Stimulated activated CD8-positive, alpha-beta memory T cell treated with anti-CD3 and anti-CD28 coated beads, Interleukin-7, amount 100 ng/mL, for 24 hours (primary cell): ENCODE measurements around the gene ARHGEF19.
"Not testable (repeated sequence)": the region's sequence is repeated elsewhere in the genome, so short reads cannot be mapped to it uniquely, and the experiment has no call there.

ENCODE experiments used
- DNase-seq: peaks from one replicate; pipeline ENCODE4 v3.0.0-alpha.2; 2020; ENCODE audit warnings: low read depth

Gene ARHGEF19

DNA sequence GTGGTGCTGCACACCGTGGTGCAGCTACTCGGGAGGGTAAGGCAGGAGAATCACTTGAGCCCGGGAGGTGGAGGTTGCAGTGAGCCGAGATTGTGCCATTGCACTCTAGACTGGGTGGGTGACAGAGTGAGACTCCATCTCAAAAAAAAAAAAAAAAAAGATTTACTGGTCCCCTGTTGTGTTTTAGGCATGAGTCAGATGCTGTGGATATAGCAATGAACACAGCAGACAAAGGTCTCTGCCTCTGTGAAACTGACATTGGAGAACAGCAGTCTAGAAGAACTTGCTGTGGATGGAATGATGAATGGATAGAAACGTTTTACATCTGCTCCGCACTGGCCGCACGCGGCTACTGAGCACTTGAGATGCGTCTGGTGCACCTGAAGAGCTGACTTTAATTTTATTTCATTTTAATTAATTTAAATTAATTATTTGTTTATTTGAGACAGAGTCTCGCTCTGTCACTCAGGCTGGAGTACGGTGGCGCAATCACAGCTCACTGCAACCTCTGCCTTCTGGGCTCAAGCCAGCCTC is 32.1 kb downstream of the ARHGEF19 start:
- DNase-seq = no peak

DNA sequence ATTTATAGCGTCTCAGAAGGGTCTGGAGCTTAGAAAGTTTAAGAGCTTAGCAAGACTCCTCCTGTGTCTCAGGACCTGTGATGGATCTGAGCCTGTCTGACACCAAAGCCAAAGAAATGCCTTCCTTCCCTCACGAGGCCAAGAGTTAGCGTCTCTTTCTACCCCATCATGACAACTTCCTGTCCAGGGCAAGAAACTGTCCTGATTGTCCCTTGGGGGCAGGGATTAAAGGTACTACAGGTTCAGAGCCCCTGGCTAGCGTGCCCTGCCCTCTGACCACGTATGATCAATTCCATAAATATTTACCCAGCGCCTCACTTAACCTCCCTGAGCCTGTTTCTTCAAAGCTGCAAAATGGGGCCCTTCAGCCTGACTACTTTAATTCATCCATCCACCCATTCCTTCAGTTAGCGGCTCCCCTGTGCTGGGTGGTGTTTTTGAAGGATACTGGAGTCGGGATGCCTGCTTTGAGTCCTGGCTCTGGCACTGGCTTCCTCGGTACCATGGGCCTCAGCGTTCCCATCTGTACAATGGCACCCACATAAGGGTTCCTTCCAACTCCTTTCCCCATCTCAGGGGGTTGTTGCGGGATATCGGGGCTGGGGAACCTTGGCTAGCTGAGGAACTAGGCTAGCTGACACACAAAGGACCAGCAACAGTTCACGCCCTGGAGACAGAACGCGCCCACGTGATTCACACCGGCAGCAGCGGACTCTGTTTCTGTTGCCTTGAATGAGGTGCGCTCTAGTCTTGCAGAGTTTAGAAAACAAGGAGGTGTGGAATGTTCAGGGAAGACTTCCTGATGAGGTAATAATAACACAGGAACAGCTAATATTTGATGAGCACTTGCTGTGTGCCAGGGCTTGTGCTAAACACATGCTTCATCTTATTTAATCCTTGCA is 33.6 kb downstream of the ARHGEF19 start:
- no peak for DNase-seq

DNA sequence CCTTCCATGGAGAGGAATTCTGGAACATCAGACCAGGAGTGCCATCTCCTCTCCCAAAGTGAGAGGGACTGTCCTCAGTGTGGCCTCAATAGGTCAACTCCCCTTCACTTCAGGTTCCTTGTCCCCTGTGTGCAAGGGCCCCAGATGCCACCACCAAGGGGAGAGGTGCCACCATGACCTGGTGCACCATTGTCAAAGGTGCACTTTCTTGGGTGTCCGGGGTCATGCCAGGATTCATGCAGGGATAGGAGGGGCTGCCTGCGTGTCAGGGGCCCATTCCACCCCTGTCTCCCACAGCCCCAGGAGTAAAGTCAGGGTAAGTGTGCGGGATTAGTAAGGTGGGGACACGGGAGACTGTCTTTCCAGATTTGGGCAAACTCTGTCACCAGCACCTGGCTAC is 35.1 kb downstream of the ARHGEF19 start:
- no peak for DNase-seq

DNA sequence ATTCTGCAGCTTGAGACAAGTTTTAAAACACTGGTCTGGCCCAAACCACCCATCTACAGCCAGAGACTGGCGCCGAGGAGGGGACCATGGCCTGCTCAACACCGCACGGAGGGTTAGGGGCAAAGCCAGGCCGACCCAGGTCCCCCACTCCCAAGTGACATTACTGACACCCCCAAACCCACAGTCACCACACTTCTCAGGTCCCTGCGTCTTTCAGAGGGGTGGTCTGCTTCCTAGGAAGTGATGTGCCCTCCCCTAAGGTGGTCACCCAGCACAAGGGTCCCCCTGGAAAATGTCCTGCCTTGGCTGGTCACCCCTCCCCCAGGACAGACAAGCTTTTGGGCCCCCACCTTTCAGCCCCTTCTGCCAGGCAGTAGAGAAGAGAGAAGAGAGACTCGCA is 35.8 kb downstream of the ARHGEF19 start:
- DNase-seq = no peak

DNA sequence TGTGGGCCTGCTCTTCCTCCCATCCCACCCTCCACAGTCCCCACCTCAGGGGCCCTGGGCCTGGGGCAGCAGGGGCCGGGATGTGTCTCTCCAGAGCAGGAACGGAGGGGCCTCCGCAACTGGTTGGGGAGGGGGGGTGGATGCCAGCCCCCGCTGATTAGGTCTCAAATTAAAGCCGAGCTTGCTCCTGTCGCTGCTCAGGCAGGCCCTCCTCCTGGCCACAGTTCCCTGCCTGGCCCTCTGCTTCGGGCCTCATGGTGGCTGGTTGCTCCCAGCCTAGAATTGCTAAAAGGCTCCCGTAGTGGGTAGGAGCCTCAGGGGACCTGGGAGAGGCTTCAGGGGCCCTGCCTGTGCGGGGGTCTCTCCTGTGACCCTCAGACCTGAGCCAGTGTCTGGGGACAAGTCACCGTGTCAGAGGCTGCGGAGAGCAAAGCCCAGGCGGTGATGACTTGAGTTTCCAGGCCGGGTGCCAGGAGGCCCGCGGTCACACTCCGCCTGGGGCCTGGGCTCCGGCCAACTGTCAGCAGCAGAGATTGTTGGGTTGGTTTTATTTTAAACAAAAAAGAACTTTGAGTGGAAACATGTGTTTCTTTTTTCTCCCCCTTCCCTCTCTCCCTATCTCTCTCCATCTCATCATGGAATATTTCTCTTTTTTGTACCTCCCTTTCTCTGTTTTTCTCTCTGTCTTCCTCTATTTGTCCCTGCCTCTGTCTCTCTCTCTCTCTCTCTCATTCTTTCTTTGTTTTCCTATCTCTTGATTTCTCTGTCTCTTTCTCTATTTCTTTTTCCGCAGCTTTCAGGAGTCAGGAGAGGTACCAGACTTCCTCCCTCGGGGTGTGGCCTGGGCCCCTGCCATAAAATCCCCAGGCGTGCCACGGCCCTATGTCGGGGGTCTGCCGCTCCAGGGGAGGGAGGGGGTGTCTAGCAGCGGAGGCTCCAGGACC is 36.6 kb downstream of the ARHGEF19 start:
- no peak for DNase-seq

DNA sequence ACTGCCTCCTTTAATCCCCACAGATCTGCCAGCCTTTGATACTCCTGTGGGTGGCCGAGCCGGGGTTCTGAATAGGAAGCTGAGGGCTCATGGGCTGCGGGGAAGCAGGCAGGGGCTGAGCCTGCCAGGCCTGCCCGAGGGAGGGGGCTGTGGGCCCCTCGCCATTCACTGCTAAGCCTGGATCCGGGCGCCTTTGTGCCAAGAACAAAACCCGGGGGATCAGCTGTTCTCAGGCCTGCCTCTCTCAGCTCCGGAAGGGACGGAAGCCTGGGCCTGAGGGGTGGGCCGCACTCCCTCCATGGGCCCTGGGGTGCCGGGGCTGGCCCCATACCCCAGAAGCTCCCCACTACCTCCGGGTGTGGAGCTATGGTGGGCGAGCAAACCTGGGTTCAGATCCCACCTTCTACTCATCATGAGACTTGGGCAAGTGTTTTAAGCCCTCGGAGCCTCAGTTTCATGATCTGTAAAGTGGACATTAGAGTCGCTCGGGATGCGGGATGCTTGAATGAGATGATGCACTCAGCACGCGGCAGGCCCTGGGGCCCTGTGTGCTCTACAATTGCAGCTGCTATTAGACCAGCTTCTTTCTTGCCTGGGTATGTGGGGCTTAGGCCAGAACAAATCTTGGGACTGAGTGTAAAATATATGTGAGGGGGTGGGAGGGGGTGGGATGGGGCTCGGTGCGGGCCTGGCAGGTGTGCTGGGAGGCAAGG is 37.4 kb downstream of the ARHGEF19 start:
- no peak for DNase-seq

DNA sequence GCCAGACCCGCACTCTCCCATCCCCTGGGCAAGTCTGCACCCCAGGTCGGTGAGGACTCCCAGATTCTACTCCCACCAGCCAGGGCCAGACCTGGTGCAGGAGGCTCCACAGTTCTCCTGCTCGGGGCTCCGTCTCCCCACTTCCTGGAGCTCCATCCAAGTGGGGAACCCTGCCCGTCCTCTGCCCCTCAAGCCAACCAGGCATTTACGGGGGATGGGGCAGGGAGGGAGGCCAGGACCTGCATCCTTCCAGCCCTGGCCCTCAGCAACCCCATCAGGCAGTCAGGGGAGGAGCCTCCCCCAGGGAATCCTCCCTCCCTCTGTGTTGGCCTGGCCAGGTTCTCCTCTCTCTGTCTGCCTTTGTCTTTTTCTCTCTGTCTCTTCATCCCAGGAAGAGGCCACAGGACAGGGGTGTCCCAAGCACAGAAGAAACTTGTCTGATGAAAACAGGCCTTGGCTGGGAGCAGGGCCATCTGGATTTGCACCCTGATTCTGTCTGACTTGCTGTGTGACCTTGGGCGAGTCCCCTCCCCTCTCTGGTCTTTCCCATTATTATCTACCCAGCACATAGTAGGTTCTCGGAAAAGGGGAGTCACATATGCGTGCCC is 38.1 kb downstream of the ARHGEF19 start:
- no peak for DNase-seq

DNA sequence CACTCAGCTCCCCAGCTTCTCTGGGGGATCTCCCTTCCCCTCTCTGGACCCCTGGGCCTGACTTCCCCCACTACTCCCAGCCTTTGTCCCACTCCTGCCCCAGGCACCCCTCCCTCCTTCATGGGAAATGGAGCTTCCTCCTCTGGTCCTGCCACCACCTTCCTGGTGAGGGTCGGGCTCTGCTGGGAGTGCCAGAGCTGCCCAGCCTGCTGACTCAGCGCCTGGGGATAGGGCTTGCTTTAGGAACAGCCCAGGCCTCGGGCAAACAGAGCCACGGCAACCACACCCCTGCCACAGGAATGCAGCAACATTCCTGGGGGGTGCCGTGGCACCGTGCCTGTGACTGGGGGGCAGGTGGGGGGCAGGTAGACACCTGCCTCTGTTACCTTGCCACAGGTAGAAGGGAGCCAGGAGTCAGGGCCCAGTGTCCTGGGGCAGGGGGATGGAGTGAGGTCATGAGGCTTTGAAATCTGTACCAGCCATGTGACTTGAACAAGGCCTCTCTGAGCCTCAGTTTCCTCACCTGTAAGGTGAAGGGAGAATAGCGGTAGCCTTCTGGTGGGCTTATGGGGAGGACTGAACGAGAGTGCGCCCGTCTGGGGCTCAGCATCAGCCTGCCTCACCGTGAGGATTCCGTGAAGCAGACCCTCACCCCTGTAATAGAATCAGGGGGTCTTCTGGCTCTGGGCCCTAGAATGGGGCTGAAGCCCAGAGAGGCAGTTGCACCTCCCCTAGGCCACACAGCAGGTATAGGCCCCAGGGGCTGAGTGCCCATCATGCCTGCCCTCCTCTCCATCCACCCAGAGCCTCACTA is 38.8 kb downstream of the ARHGEF19 start:
- no peak for DNase-seq

DNA sequence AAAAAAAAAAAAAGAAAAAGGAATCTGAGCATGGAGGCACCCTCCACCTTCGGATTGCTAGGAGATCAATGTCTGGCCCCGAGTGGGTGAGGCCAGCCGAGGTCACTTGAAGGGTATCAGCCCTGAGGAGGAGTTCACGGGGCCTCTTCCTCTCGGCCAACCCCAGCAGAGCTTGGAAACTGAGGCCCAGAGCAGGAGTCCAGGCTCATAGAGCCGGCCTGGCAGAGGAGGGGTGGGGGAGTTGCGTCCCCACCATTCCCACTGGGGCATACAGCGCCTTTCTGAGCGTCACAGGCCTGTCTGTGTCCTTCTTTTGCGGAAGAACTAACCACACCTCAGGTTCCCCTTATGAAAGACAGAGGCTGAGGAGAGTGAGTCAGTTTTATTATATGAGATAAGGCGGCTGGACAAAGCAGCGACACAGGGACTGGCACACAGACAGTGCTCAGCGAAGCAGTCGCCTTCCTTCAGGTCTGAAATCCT is 39.4 kb downstream of the ARHGEF19 start:
- no peak for DNase-seq

DNA sequence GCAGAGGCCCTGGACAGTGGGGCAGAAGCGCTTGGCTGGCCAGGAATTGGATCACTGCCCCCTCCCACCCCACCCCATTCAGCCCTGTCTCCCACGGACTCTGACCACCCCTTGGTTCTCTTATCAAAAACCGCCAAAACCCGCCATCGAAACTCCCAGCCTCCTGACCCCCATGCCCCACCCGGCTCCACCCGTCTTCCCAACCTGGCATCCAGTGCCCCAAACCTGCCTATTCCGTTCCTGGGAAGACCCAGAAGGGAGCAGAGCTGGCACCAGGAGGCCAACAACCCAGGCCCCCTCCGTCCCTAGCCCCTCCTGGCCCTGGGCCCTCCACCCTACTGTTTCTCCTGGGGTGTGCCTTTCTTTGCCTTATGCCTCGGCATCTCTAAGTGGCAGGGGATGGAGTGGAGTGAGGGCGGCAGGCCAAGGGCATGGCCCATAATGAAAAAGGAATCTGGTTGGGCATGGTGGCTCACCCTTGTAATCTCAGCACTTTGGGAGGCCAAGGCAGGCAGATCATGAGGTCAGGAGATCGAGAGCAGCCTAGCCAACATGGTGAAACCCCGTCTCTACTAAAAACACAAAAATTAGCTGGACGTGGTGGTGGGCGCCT is 40.1 kb downstream of the ARHGEF19 start:
- no peak for DNase-seq

DNA sequence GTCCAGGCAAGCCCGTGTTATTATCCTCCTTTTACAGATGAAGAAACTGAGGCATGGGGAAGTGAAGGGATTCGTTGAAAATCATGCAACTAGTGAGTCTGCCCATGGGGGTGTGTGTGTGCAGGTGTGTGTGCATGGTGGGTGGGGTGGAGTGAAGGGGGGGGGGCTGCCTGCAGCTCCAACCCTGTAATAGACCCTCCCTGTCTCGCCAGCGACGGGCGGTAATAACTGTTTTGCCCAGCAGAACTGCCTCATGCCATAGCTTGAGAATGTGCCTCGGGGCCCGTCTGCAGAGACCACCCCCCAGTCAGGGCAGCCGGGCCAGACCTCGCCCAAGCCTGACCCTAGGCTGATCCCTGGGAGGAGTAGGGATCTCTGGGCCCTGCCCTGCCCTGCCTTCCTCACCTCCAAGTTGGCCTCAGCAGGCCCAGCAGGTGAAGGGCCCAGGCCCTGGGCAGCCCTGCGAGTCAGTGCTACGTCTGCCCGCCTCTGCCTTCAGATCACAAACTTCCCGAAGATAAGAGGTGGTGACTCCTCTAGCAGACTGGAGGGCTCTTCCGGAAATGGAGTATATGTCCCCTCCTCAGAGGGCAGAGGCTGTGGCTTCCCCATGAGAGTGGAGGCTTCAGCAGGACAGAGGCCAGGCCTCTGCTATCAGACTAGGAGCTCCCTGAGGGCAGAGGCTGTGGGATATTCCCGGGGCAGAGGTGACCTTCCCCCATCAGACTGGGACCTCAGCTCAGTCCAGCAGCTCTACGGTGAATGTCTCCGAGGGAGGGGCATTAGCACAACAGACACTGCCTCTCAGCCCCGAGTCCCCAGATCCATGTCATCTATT is 40.9 kb downstream of the ARHGEF19 start:
- DNase-seq = no peak

DNA sequence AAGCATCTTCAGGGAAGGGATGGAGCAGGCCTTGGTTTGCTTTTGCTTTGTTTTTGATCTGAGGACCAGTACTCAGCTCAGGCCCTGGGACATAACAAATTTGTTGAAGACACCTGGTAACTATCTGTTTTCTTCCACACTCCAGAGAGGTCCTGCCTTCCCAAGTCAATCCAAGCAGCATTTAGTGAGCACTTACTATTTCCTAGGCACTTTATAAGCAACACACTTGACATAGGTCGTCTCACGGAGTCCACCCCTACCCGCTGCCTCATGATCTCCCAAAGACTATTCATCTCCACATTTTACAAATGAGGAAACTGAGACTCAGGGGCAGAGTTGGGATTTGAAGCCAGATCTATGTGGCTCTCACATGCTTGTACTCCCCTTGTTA is 42.2 kb downstream of the ARHGEF19 start:
- DNase-seq = no peak

DNA sequence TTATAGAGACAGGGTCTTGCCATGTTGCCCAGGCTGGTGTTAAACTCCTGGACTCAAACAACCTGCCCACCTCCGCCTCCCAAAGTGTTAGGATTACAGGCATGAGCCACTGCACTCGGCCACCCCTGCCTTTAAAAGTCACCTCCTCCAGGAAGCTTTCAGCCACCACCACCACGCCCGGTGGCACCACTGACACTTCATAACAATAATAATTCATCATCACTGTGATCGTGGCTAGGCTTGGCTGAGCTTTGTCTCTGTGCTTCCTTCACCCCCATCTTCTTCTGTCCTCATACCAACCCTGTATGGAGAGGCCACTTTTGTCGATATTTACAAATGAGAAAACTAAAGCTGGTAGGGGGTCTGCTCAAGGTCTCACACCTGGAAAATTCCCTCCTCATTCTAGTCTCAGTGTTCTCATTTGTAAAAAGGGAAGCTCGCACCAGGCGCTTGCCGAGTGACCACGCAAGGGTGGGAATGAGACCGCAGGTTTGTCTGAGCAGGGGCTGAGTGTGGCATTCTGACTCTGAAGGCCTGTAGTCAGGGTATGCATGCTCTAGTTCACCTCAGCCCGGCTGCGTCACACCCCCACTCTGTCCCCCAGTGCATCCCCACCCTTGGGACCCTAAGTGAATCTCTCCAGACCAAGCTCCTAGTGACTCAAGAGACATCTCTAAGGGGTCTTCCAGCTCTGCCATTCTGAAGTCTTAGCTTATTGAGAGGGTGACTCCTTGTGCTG is 43.7 kb downstream of the ARHGEF19 start:
- DNase-seq = no peak

DNA sequence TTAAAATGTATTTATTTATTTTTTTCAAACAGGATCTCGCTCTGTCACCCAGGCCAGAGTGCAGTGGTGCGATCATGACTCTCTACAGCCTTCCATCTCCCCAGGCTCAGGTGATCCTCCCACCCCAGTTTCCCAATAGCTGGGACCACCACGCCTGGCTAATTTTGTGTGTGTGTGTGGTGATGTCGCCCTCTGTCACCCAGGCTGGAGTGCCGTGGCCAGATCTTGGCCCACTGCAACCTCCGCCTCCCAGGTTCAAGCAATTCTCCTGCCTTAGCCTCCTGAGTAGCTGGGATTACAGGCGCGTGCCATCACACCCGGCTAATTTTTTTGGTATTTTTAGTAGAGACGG is 44.3 kb downstream of the ARHGEF19 start:
- DNase-seq = not testable (repeated sequence)

DNA sequence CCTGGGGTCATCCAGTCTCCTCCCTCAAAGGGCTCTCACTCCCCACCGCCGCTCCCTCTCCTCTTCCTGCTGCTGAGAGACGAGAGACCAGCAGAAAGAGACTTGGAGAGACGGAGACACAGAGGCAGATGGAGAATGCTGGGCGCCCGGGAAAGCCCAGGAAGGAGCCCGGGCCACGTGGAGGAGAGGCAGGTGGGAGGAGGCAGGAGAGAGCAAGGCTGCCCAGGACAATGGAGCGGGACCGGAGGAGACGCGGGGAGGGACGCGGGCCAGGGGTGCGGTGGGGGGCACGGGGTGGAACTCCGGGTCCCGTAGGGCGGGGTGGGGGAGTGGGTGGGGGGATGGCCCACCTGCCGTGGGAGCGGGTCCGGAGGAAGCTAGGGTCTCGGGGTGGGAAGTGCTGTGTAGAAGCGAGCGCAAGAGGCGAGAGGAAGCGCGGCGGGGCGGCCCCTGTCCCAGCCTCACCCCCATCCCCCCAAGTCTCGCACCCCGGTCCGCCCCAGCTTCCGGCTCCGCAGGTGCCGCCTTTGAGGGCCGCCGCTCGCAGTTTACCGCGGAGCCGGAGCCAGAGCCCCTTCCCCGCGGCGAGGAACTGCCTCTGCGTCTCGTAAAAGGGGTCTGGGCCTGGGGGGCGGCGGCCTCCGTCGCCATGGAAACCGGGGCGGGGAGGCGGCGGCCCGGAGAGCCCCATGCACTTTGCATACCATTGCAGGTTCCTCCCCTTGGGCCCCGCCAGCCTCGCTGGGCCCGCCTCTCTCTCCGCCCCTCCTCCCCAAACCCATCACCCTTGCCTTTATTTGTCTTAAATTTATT is 44.9 kb downstream of the ARHGEF19 start:
- peak; percentile 18 for DNase-seq

DNA sequence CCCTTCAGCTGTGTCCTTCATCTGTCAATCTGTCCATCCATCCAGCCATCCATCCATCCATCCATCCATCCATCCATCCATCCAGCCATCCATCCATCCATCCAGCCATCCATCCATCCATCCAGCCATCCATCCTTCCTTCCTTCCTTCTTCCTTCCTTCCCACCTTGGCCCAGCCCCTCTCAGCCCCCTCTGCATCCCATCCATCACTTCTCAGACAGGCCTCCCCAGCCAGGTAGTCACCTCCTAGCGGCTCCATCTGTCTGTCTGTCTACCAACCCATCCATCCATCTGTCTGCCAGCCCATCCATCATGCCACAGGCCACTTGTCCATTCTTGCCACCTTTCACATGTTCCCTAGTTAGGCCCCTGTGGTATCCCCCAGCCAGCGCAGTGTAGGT is 46.3 kb downstream of the ARHGEF19 start:
- no peak for DNase-seq

DNA sequence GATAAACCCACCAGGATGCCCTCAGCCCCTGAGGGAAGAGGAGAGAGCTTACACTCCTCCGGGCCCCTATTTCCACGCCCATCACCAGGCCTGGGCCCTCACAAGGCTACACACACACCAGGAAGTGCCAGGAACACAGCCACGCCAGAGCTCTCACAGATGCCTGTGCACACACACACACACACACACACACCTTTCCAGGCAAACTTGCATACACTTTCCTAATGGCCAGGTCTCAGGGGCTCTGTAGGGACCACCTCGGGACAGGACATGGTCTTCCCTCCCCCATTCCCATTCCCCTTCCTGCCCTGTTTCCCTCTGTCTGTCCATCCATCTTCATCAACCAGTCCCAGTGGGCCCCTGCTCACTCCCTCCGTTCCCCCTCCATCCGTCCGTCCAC is 46.9 kb downstream of the ARHGEF19 start:
- DNase-seq = no peak

DNA sequence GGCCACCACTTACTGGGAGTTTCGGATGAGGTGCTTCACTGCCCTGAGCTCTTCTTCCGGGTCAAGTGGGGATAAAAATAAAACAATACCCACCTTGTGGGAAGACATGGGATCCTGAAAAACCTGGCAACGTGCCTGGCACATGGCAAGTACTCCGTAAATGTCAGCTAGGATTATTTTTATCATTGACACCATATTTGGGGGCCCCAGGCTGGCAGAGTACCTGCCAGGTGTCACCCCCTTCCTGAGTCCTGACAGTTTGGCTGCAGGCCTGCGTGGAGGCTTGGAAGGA is 47.4 kb downstream of the ARHGEF19 start:
- DNase-seq = no peak
